A549 (cell line): ENCODE data around the gene AHSP.

Source experiments
- ESRRA ChIP-seq: fragments of 150-350 bp; IDR thresholded peaks from 2 replicates; pipeline ENCODE4 v1.6.1; 2014; ENCODE audit warnings: mild to moderate bottlenecking, low read length, borderline replicate concordance
- HOXA7 ChIP-seq: fragments of 250-450 bp; sonication (Bioruptor Pico); IDR thresholded peaks from 2 replicates; pipeline ENCODE4 v1.5.0; 2020; ENCODE audit warnings: mild to moderate bottlenecking, moderate library complexity
- JUN ChIP-seq, 2 experiments: fragments of >200 bp; sonication (Bioruptor Twin); formaldehyde crosslinking; IDR thresholded peaks; 2 replicates in 1 of 2; 3 replicates in 1 of 2; pipeline ENCODE4 v1.6.1; 2016 to 2017
- NR3C1 ChIP-seq: fragments of >200 bp; sonication (Bioruptor Twin); formaldehyde crosslinking; IDR thresholded peaks from 3 replicates; pipeline ENCODE4 v1.6.1; 2017
- POLR2A ChIP-seq: IDR thresholded peaks from 2 replicates; pipeline ENCODE4 v1.6.1; 2012; ENCODE audit warnings: mild to moderate bottlenecking, low read length
- RAD21 ChIP-seq, 2 experiments: fragments of >200 bp in 1 of 2; sonication (Bioruptor Twin) in 1 of 2; formaldehyde crosslinking in 1 of 2; IDR thresholded peaks in 1 of 2; conservative IDR thresholded peaks in 1 of 2; 2 replicates in 1 of 2; 3 replicates in 1 of 2; pipeline ENCODE4 v1.6.1; 2012 to 2018; ENCODE audit warnings: inconsistent platforms in 1 of 2
- RNF2 ChIP-seq: fragments of 200-600 bp; sonication (generic); IDR thresholded peaks from 2 replicates; pipeline ENCODE4 v1.6.1; 2016; ENCODE audit warnings: low read depth, mild to moderate bottlenecking, antibody characterized with exemption, moderate library complexity, borderline replicate concordance
- SMC3 ChIP-seq: fragments of >200 bp; sonication (Bioruptor Twin); formaldehyde crosslinking; IDR thresholded peaks from 3 replicates; pipeline ENCODE4 v1.6.1; 2018; ENCODE audit warnings: inconsistent platforms
- ZFP36 ChIP-seq: fragments of 450-650 bp; IDR thresholded peaks from 2 replicates; pipeline ENCODE4 v1.6.1; 2014; ENCODE audit warnings: borderline replicate concordance; ENCODE audit not compliant: partially characterized antibody
- TF ChIP-seq, protein P1 (sequence below): fragments of >200 bp; sonication (Bioruptor Twin); formaldehyde crosslinking; IDR thresholded peaks from 3 replicates; pipeline ENCODE4 v1.5.1; 2016
- TF ChIP-seq, protein P2 (sequence below): fragments of 250-450 bp; sonication (Bioruptor Pico); IDR thresholded peaks from 2 replicates; pipeline ENCODE4 v1.5.0; 2020; ENCODE audit warnings: low read depth, mild to moderate bottlenecking, moderate library complexity
- TF ChIP-seq, protein P3 (sequence below): IDR thresholded peaks from 2 replicates; pipeline ENCODE4 v1.6.1; 2012

DNA sequence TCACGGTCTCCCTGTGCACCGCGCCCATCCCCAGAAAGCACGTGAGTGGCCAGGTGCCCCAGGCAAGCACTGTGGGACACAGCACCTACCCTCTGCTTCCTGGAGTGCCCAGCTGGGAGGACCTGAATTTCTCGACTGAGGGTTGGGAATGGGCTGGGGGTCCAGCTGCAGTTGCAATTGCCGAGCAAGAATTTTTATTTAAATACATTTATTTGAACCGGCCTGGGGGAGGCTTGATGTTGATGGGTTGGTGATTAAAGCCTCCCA, 38.5 kb upstream of the AHSP start:
- TF ChIP-seq RAD21 (conservative IDR thresholded peaks at IDR 0.05 in 1 of 2, IDR thresholded peaks at IDR 0.05 in 1 of 2) (no peak), NR3C1 (no peak), ZFP36 (no peak), JUN (IDR thresholded peaks at IDR 0.05) (no peak), POLR2A (no peak), RNF2 (no peak), SMC3 (no peak), HOXA7 (CRISPR knock-in tag) (no peak), ESRRA (no peak)
- TF ChIP-seq, protein P1, sequence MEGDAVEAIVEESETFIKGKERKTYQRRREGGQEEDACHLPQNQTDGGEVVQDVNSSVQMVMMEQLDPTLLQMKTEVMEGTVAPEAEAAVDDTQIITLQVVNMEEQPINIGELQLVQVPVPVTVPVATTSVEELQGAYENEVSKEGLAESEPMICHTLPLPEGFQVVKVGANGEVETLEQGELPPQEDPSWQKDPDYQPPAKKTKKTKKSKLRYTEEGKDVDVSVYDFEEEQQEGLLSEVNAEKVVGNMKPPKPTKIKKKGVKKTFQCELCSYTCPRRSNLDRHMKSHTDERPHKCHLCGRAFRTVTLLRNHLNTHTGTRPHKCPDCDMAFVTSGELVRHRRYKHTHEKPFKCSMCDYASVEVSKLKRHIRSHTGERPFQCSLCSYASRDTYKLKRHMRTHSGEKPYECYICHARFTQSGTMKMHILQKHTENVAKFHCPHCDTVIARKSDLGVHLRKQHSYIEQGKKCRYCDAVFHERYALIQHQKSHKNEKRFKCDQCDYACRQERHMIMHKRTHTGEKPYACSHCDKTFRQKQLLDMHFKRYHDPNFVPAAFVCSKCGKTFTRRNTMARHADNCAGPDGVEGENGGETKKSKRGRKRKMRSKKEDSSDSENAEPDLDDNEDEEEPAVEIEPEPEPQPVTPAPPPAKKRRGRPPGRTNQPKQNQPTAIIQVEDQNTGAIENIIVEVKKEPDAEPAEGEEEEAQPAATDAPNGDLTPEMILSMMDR: no peak
- TF ChIP-seq, protein P2, sequence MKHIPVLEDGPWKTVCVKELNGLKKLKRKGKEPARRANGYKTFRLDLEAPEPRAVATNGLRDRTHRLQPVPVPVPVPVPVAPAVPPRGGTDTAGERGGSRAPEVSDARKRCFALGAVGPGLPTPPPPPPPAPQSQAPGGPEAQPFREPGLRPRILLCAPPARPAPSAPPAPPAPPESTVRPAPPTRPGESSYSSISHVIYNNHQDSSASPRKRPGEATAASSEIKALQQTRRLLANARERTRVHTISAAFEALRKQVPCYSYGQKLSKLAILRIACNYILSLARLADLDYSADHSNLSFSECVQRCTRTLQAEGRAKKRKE (CRISPR knock-in tag): no peak
- TF ChIP-seq, protein P3, sequence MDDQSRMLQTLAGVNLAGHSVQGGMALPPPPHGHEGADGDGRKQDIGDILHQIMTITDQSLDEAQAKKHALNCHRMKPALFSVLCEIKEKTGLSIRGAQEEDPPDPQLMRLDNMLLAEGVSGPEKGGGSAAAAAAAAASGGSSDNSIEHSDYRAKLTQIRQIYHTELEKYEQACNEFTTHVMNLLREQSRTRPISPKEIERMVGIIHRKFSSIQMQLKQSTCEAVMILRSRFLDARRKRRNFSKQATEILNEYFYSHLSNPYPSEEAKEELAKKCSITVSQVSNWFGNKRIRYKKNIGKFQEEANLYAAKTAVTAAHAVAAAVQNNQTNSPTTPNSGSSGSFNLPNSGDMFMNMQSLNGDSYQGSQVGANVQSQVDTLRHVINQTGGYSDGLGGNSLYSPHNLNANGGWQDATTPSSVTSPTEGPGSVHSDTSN: no peak
